GM12878 (cell line): ENCODE data around the gene TUBB3. TPM values are rescaled to one million over a fixed set of nuclear protein-coding genes. Genes with fewer than 3 reads are reported as not detected.

ENCODE experiments used
- ATAC-seq: fragments of 200-7000 bp; cut with Tn5 transposase; 3 replicates; pipeline ENCODE4 v1.9.1; 2020; ENCODE audit warnings: mild to moderate bottlenecking, moderate library complexity
- BruUV-seq: library from RNA; stranded (reverse); fragments of 400-500 nt; replicated peaks from 2 replicates; lab custom pipeline; 2021; lab: Mats Ljungman, UMichigan
- CTCF ChIA-PET: fragments of 300-600 bp; sonication (Branson Sonifier 250); formaldehyde crosslinking; extraction: SDS; loops from one replicate; lab custom pipeline; 2021; ENCODE audit warnings: inconsistent platforms; lab: Yijun Ruan, JAX
- POLR2A ChIA-PET: fragments of 350-600 bp; formaldehyde crosslinking; extraction: SDS; loops from one replicate; lab custom pipeline; 2021; ENCODE audit warnings: inconsistent platforms; lab: Charles Lee
- RAD21 ChIA-PET: fragments of 300-600 bp; sonication (Branson Sonifier 250); formaldehyde crosslinking; loops from one replicate; lab custom pipeline; 2023; ENCODE audit warnings: antibody characterized with exemption; ENCODE audit not compliant: unreplicated experiment; lab: Charles Lee
- SMC1A ChIA-PET: fragments of 300-600 bp; sonication (Branson Sonifier 250); formaldehyde crosslinking; loops from one replicate; lab custom pipeline; 2023; ENCODE audit not compliant: unreplicated experiment, uncharacterized antibody; lab: Charles Lee
- DNase-seq: peaks from one replicate; pipeline ENCODE4 v3.0.0-alpha.2; 2011; ENCODE audit warnings: low read depth, low spot score
- FAIRE-seq: peaks from 3 replicates; lab custom pipeline; 2011; peaks lifted over from hg19 to GRCh38; lab: Jason Lieb, UNC
- H2AFZ ChIP-seq: 2 replicates; pipeline ENCODE4 v1.6.0; 2011; ENCODE audit warnings: low read depth, low read length, control low read depth; ENCODE audit not compliant: control insufficient read depth
- H3K27ac ChIP-seq: 2 replicates; pipeline ENCODE4 v1.5.1; 2011; ENCODE audit warnings: control low read depth; ENCODE audit not compliant: control insufficient read depth, insufficient read depth
- H3K27me3 ChIP-seq, 2 experiments: replicated peaks in 1 of 2; 2 replicates each; pipeline versions ENCODE4 v1.6.0 to v1.6.1; 2011; ENCODE audit warnings: low read length in 1 of 2; ENCODE audit not compliant: control insufficient read depth in 2 of 2, insufficient read depth in 2 of 2
- H3K36me3 ChIP-seq, 2 experiments: 2 replicates each; pipeline ENCODE4 v1.5.1; 2011; ENCODE audit warnings: low read length in 1 of 2; ENCODE audit not compliant: control insufficient read depth in 2 of 2, insufficient read depth in 2 of 2
- H3K4me1 ChIP-seq: 2 replicates; pipeline ENCODE4 v1.6.1; 2011; ENCODE audit warnings: mild to moderate bottlenecking, low read length, moderate library complexity, mixed read lengths; ENCODE audit not compliant: control insufficient read depth, insufficient read depth
- H3K4me2 ChIP-seq: 2 replicates; pipeline ENCODE4 v1.6.0; 2011; ENCODE audit warnings: control low read depth; ENCODE audit not compliant: control insufficient read depth, insufficient read depth
- H3K4me3 ChIP-seq: fragments of 200-600 bp; sonication (generic); 2 replicates; pipeline ENCODE4 v1.5.1; 2016
- H3K79me2 ChIP-seq: 2 replicates; pipeline ENCODE4 v1.6.0; 2011; ENCODE audit warnings: low read length; ENCODE audit not compliant: control insufficient read depth, insufficient read depth
- H3K9ac ChIP-seq: 2 replicates; pipeline ENCODE4 v1.8.0; 2011; ENCODE audit warnings: low read length, control low read depth, mixed read lengths; ENCODE audit not compliant: control insufficient read depth, insufficient read depth
- H3K9me3 ChIP-seq: replicated peaks from 3 replicates; pipeline ENCODE4 v1.5.1; 2011; ENCODE audit warnings: mild to moderate bottlenecking, low read length; ENCODE audit not compliant: control insufficient read depth, insufficient read depth
- H4K20me1 ChIP-seq: 2 replicates; pipeline ENCODE4 v1.6.0; 2011; ENCODE audit not compliant: control insufficient read depth, insufficient read depth
- BACH1 ChIP-seq: fragments of 450-650 bp; IDR thresholded peaks from 2 replicates; pipeline ENCODE4 v1.6.1; 2017; ENCODE audit warnings: mild to moderate bottlenecking, borderline replicate concordance
- BRCA1 ChIP-seq: IDR thresholded peaks from 2 replicates; pipeline ENCODE4 v1.6.1; 2011; ENCODE audit warnings: low read depth, low read length, improper control_type of control experiment
- CBFB ChIP-seq: IDR thresholded peaks from 2 replicates; pipeline ENCODE4 v1.6.1; 2016; ENCODE audit warnings: antibody characterized with exemption, low read depth
- E2F4 ChIP-seq: IDR thresholded peaks from 2 replicates; pipeline ENCODE4 v1.6.1; 2012; ENCODE audit warnings: low read depth, low read length, improper control_type of control experiment
- ETV6 ChIP-seq, 2 experiments: fragments of 450-650 bp in 1 of 2; IDR thresholded peaks in 1 of 2; conservative IDR thresholded peaks in 1 of 2; 2 replicates each; pipeline ENCODE4 v1.6.1; 2014; ENCODE audit warnings: antibody characterized with exemption in 1 of 2, borderline replicate concordance in 1 of 2, low read depth in 1 of 2, mild to moderate bottlenecking in 1 of 2, moderate library complexity in 1 of 2
- FOS ChIP-seq: IDR thresholded peaks from 3 replicates; pipeline ENCODE4 v1.6.1; 2011; ENCODE audit warnings: borderline replicate concordance; ENCODE audit not compliant: insufficient read length; ENCODE audit errors: extremely low read depth
- GABPA ChIP-seq: IDR thresholded peaks from 2 replicates; pipeline ENCODE4 v1.6.1; 2014; ENCODE audit warnings: antibody characterized with exemption, low read depth, mild to moderate bottlenecking, inconsistent platforms
- RB1 ChIP-seq: fragments of 450-650 bp; formaldehyde crosslinking; IDR thresholded peaks from 2 replicates; pipeline ENCODE4 v1.6.1; 2017; ENCODE audit warnings: mild to moderate bottlenecking, borderline replicate concordance
- RBBP5 ChIP-seq: fragments of 200-600 bp; sonication (generic); conservative IDR thresholded peaks from 2 replicates; pipeline ENCODE4 v1.6.1; 2016
- SREBF2 ChIP-seq: IDR thresholded peaks from 2 replicates; pipeline ENCODE4 v1.6.1; 2012; ENCODE audit warnings: mild to moderate bottlenecking, low read length
- TARDBP ChIP-seq: IDR thresholded peaks from 2 replicates; pipeline ENCODE4 v1.6.1; 2016; ENCODE audit warnings: borderline replicate concordance
- YBX1 ChIP-seq: fragments of 450-650 bp; IDR thresholded peaks from 2 replicates; pipeline ENCODE4 v1.6.1; 2016; ENCODE audit warnings: antibody characterized with exemption
- WGBS: methylation state at CpG from one replicate; pipeline ENCODE4 v1.1.6; 2016; ENCODE audit warnings: low lambda C conversion rate; ENCODE audit not compliant: insufficient replicate concordance, insufficient coverage; ENCODE audit errors: missing lambda C conversion rate; 5-methylcytosine and 5-hydroxymethylcytosine counted together
- in situ Hi-C: fragments of 300-500 bp; cut with MboI; formaldehyde crosslinking; loops from 9 replicates; pipeline ENCODE4 v1.14.3; 2018; ENCODE audit warnings: mixed read lengths
- intact Hi-C: fragments of 100-400 bp; cut with micrococcal nuclease; formaldehyde crosslinking; loops from one replicate; pipeline ENCODE4 v1.14.2; 2022; ENCODE audit not compliant: unreplicated experiment
- polyA plus RNA-seq, 11 experiments: library from polyadenylated mRNA; depleted of rRNA in 4 of 11; unstranded in 6 of 11; stranded (reverse) in 5 of 11; fragments of >200 nt; fragmentation: Nextera tagmentation in 4 of 11; fragmentation: Illumina TruSeq in 1 of 11; extraction: Ambion mirVana in 4 of 11; extraction: Trizol in 1 of 11; gene quantifications; 1 replicate in 1 of 11; 2 replicates in 10 of 11; pipeline versions ENCODE4 v1.2.1 to v1.2.3, GENCODE V29; 2011 to 2016; ENCODE audit warnings: inconsistent platforms in 2 of 11, missing spikeins in 2 of 11, low read depth in 1 of 11
- total RNA-seq, 4 experiments: library from RNA; depleted of rRNA in 3 of 4; stranded (reverse); fragments of >200 nt in 3 of 4; fragmentation: Illumina TruSeq in 1 of 4; extraction: Trizol in 1 of 4; gene quantifications; 2 replicates each; pipeline versions ENCODE4 v1.2.1 to v1.2.3, GENCODE V29; 2013 to 2021
- TF ChIP-seq, protein P1 (sequence below): IDR thresholded peaks from 2 replicates; pipeline ENCODE4 v1.6.1; 2011; ENCODE audit warnings: mild to moderate bottlenecking, low read depth, low read length, moderate library complexity; ENCODE audit not compliant: insufficient replicate concordance
- TF ChIP-seq, protein P2 (sequence below): IDR thresholded peaks from 2 replicates; pipeline ENCODE4 v1.6.1; 2011; ENCODE audit warnings: low read depth, low read length, improper control_type of control experiment, borderline replicate concordance
- TF ChIP-seq, protein P3 (sequence below): fragments of 450-650 bp; conservative IDR thresholded peaks from 2 replicates; pipeline ENCODE4 v1.6.1; 2017; ENCODE audit warnings: mild to moderate bottlenecking, moderate library complexity
- TF ChIP-seq, protein P4 (sequence below): IDR thresholded peaks from 2 replicates; pipeline ENCODE4 v1.6.1; 2011; ENCODE audit warnings: borderline replicate concordance, low read depth, mild to moderate bottlenecking, moderate library complexity, low read length; ENCODE audit not compliant: insufficient read depth, poor library complexity, severe bottlenecking

The TUBB3 gene
- total and polyA plus RNA-seq, 10 of the 15 experiments (the other 5 are each of a cell fraction or from before 2014, with no cell fraction given), result 0.09 to 2.5 (median 0.58) TPM; not detected in 1

- TF ChIP-seq BACH1, result no peak
- TF ChIP-seq RBBP5, result no peak
- no peak for TF ChIP-seq GABPA
- no peak for TF ChIP-seq CBFB
- TF ChIP-seq, all 136 proteins: peak for 0
Observed at GRCh38 chr16:89949756-89950155, 26.6 kb downstream of the TUBB3 start (continued).

GRCh38 chr16:89951509-89951908, 28.4 kb downstream of the TUBB3 start:
- no peak overlapping the region for H3K4me3 ChIP-seq
- SMC1A ChIA-PET, result interaction anchor here (0.6 kb wide), 1 partner anchor 36 kb away, joined by 3 read pairs; no protein-coding TSS in a partner anchor
- RAD21 ChIA-PET, result interaction anchor here (1.3 to 1.7 kb wide), 2 partner anchors 21 to 91 kb away, joined by 3 to 4 read pairs; no protein-coding TSS in a partner anchor
- no peaks in the 10 kb centered on the region for H4K20me1 ChIP-seq
- TSS peak; percentile 52 for BruUV-seq
- no peaks in the 10 kb centered on the region for H3K36me3 ChIP-seq
- no peaks in the 10 kb centered on the region for H3K9me3 ChIP-seq
- DNase-seq (no peak), FAIRE-seq (no peak), ATAC-seq (no peak)
- H3K27ac ChIP-seq, result no peak overlapping the region
- H3K79me2 ChIP-seq, result no peaks in the 10 kb centered on the region
- CTCF ChIA-PET, result interaction anchor here (1.9 kb wide), 1 partner anchor 69 kb away, joined by 5 read pairs; no protein-coding TSS in a partner anchor
- no peak overlapping the region for H3K9ac ChIP-seq
- H2AFZ ChIP-seq, result no peak overlapping the region
- intact Hi-C loops, result no loop called here
- 87% methylated on average over 5 of the region's 5 CpGs for WGBS
- H3K4me2 ChIP-seq, result no peak overlapping the region
- POLR2A ChIA-PET, result no interaction called here
- in situ Hi-C loops, result no loop called here
- no peaks in the 10 kb centered on the region for H3K27me3 ChIP-seq
- peaks cover 61% of the 10 kb centered on the region for H3K4me1 ChIP-seq
- TF ChIP-seq FOS, result no peak
- no peak for TF ChIP-seq RB1
- TF ChIP-seq ETV6 (conservative IDR thresholded peaks at IDR 0.05 in 1 of 2, IDR thresholded peaks at IDR 0.05 in 1 of 2; ENCODE audit: borderline replicate concordance in 1 of 2, low read depth in 1 of 2), result no peak
- TF ChIP-seq, protein P1, sequence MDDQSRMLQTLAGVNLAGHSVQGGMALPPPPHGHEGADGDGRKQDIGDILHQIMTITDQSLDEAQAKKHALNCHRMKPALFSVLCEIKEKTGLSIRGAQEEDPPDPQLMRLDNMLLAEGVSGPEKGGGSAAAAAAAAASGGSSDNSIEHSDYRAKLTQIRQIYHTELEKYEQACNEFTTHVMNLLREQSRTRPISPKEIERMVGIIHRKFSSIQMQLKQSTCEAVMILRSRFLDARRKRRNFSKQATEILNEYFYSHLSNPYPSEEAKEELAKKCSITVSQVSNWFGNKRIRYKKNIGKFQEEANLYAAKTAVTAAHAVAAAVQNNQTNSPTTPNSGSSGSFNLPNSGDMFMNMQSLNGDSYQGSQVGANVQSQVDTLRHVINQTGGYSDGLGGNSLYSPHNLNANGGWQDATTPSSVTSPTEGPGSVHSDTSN, result no peak
- TF ChIP-seq BRCA1, result no peak
- TF ChIP-seq, protein P2, sequence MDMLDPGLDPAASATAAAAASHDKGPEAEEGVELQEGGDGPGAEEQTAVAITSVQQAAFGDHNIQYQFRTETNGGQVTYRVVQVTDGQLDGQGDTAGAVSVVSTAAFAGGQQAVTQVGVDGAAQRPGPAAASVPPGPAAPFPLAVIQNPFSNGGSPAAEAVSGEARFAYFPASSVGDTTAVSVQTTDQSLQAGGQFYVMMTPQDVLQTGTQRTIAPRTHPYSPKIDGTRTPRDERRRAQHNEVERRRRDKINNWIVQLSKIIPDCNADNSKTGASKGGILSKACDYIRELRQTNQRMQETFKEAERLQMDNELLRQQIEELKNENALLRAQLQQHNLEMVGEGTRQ, result no peak
- no peak for TF ChIP-seq SREBF2
- no peak for TF ChIP-seq TARDBP
- TF ChIP-seq E2F4, result no peak
- TF ChIP-seq YBX1, result no peak
- TF ChIP-seq, protein P3, sequence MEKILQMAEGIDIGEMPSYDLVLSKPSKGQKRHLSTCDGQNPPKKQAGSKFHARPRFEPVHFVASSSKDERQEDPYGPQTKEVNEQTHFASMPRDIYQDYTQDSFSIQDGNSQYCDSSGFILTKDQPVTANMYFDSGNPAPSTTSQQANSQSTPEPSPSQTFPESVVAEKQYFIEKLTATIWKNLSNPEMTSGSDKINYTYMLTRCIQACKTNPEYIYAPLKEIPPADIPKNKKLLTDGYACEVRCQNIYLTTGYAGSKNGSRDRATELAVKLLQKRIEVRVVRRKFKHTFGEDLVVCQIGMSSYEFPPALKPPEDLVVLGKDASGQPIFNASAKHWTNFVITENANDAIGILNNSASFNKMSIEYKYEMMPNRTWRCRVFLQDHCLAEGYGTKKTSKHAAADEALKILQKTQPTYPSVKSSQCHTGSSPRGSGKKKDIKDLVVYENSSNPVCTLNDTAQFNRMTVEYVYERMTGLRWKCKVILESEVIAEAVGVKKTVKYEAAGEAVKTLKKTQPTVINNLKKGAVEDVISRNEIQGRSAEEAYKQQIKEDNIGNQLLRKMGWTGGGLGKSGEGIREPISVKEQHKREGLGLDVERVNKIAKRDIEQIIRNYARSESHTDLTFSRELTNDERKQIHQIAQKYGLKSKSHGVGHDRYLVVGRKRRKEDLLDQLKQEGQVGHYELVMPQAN, result no peak
- TF ChIP-seq, protein P4, sequence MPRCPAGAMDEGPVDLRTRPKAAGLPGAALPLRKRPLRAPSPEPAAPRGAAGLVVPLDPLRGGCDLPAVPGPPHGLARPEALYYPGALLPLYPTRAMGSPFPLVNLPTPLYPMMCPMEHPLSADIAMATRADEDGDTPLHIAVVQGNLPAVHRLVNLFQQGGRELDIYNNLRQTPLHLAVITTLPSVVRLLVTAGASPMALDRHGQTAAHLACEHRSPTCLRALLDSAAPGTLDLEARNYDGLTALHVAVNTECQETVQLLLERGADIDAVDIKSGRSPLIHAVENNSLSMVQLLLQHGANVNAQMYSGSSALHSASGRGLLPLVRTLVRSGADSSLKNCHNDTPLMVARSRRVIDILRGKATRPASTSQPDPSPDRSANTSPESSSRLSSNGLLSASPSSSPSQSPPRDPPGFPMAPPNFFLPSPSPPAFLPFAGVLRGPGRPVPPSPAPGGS, result no peak
